ENCODE measurements around the gene BLACAT1.

The BLACAT1 gene

GRCh38 chr1:205450448-205450847, 5.4 kb downstream of the BLACAT1 start:
- H3K4me2 ChIP-seq (ENCODE audit: insufficient read depth, low read length), result no peak overlapping the region

GRCh38 chr1:205449750-205450443, 5.9 kb downstream of the BLACAT1 start:
- Histone ChIP-seq H3K79me2 (ENCODE audit: insufficient read depth, low read length) (no peaks in the 10 kb centered on the region), H3K9me3 (ENCODE audit: insufficient read depth, low read length, severe bottlenecking) (no peaks in the 10 kb centered on the region), H3K4me2 (ENCODE audit: insufficient read depth, low read length) (no peak overlapping the region), H3K27ac (ENCODE audit: low read length) (no peak overlapping the region), H3K4me1 (ENCODE audit: insufficient read depth, low read length) (no peaks in the 10 kb centered on the region), H3K27me3 (ENCODE audit: insufficient read depth, low read length, poor library complexity) (peaks cover 37% of the 10 kb centered on the region), H2AFZ (ENCODE audit: low read depth, low read length) (no peak overlapping the region), H3K36me3 (ENCODE audit: insufficient read depth, low read length) (no peaks in the 10 kb centered on the region), H3K9ac (ENCODE audit: low read depth, low read length) (no peak overlapping the region), H3K4me3 (ENCODE audit: low read depth in 1 of 2, low read length in 2 of 2) (no peak overlapping the region), H4K20me1 (ENCODE audit: insufficient read depth, low read length) (peaks cover 5% of the 10 kb centered on the region; the same call in 1 of the 2 replicates)
- ATAC-seq (ENCODE audit: insufficient read depth, low read depth), result no peak
- DNase-seq, result no peak
- TF ChIP-seq CTCF (IDR thresholded peaks at IDR 0.05; ENCODE audit: borderline replicate concordance, extremely low read depth, low read length, poor library complexity, severe bottlenecking), result no peak
- no peak for TF ChIP-seq EZH2 (IDR thresholded peaks at IDR 0.05; ENCODE audit: borderline replicate concordance, low read depth, low read length, severe bottlenecking)

More at GRCh38 chr1:205450448-205450847, 5.4 kb downstream of the BLACAT1 start:
- Histone ChIP-seq H3K27ac (ENCODE audit: low read length) (no peak overlapping the region), H2AFZ (ENCODE audit: low read depth, low read length) (no peak overlapping the region), H3K79me2 (ENCODE audit: insufficient read depth, low read length) (no peaks in the 10 kb centered on the region), H3K9me3 (ENCODE audit: insufficient read depth, low read length, severe bottlenecking) (no peaks in the 10 kb centered on the region), H3K4me3 (ENCODE audit: low read depth in 1 of 2, low read length in 2 of 2) (no peak overlapping the region), H3K4me1 (ENCODE audit: insufficient read depth, low read length) (no peaks in the 10 kb centered on the region), H3K36me3 (ENCODE audit: insufficient read depth, low read length) (no peaks in the 10 kb centered on the region), H3K27me3 (ENCODE audit: insufficient read depth, low read length, poor library complexity) (peaks cover 33% of the 10 kb centered on the region), H4K20me1 (ENCODE audit: insufficient read depth, low read length) (peaks cover 8% of the 10 kb centered on the region), H3K9ac (ENCODE audit: low read depth, low read length) (no peak overlapping the region)
- no peak for DNase-seq
- TF ChIP-seq CTCF (IDR thresholded peaks at IDR 0.05; ENCODE audit: borderline replicate concordance, extremely low read depth, low read length, poor library complexity, severe bottlenecking) (no peak), EZH2 (IDR thresholded peaks at IDR 0.05; ENCODE audit: borderline replicate concordance, low read depth, low read length, severe bottlenecking) (no peak)
- no peak for ATAC-seq (ENCODE audit: insufficient read depth, low read depth)

GRCh38 chr1:205449254-205449749, 6.5 kb downstream of the BLACAT1 start:
- Histone ChIP-seq H3K4me1 (ENCODE audit: insufficient read depth, low read length) (no peaks in the 10 kb centered on the region), H3K27ac (ENCODE audit: low read length) (no peak overlapping the region), H3K4me2 (ENCODE audit: insufficient read depth, low read length) (no peak overlapping the region), H3K4me3 (ENCODE audit: low read depth in 1 of 2, low read length in 2 of 2) (no peak overlapping the region), H3K27me3 (ENCODE audit: insufficient read depth, low read length, poor library complexity) (peaks cover 43% of the 10 kb centered on the region), H3K9me3 (ENCODE audit: insufficient read depth, low read length, severe bottlenecking) (no peaks in the 10 kb centered on the region), H4K20me1 (ENCODE audit: insufficient read depth, low read length) (peaks cover 5% of the 10 kb centered on the region; the same call in 1 of the 2 replicates), H3K36me3 (ENCODE audit: insufficient read depth, low read length) (no peaks in the 10 kb centered on the region), H2AFZ (ENCODE audit: low read depth, low read length) (no peak overlapping the region), H3K9ac (ENCODE audit: low read depth, low read length) (no peak overlapping the region), H3K79me2 (ENCODE audit: insufficient read depth, low read length) (no peaks in the 10 kb centered on the region)
- TF ChIP-seq CTCF (IDR thresholded peaks at IDR 0.05; ENCODE audit: borderline replicate concordance, extremely low read depth, low read length, poor library complexity, severe bottlenecking) (no peak), EZH2 (IDR thresholded peaks at IDR 0.05; ENCODE audit: borderline replicate concordance, low read depth, low read length, severe bottlenecking) (no peak)
- DNase-seq (no peak), ATAC-seq (ENCODE audit: insufficient read depth, low read depth) (no peak)
